ENCODE results near the gene BIN1.
A peak's percentile ranks its signal among the peaks of the same experiment; 100 is the strongest.

BIN1 gene

GRCh38 chr2:127076924-127077323 lies 30.0 kb downstream of the BIN1 start:
- DNase-seq (ENCODE audit: low read depth in 2 of 2): no peak

GRCh38 chr2:127076290-127076689 lies 30.7 kb downstream of the BIN1 start:
- DNase-seq (ENCODE audit: low read depth in 2 of 2): no peak

GRCh38 chr2:127075821-127076220 lies 31.1 kb downstream of the BIN1 start:
- DNase-seq (ENCODE audit: low read depth in 2 of 2): no peak

- DNase-seq (ENCODE audit: low read depth in 2 of 2): no peak
Observed at GRCh38 chr2:127074936-127075335, 32.0 kb downstream of the BIN1 start.

- DNase-seq (ENCODE audit: low read depth in 2 of 2): no peak
Observed at GRCh38 chr2:127074358-127074757, 32.6 kb downstream of the BIN1 start.

GRCh38 chr2:127072970-127073369 lies 34.0 kb downstream of the BIN1 start:
- no peak for DNase-seq (ENCODE audit: low read depth in 2 of 2)

GRCh38 chr2:127072396-127072795 lies 34.6 kb downstream of the BIN1 start:
- no peak for DNase-seq (ENCODE audit: low read depth in 2 of 2)

GRCh38 chr2:127071901-127072328 lies 35.0 kb downstream of the BIN1 start:
- no peak for DNase-seq (ENCODE audit: low read depth in 2 of 2)

GRCh38 chr2:127070221-127070620 lies 36.7 kb downstream of the BIN1 start:
- no peak for DNase-seq (ENCODE audit: low read depth in 2 of 2)

GRCh38 chr2:127069536-127069935 lies 37.4 kb downstream of the BIN1 start:
- DNase-seq (ENCODE audit: low read depth in 2 of 2): no peak

GRCh38 chr2:127069003-127069402 lies 38.0 kb downstream of the BIN1 start:
- DNase-seq (ENCODE audit: low read depth in 2 of 2): no peak

- no peak for DNase-seq (ENCODE audit: low read depth in 2 of 2)
Observed at GRCh38 chr2:127068351-127068741, 38.6 kb downstream of the BIN1 start.

GRCh38 chr2:127067620-127068350 lies 39.2 kb downstream of the BIN1 start:
- DNase-seq (ENCODE audit: low read depth in 2 of 2): peak; percentile 54 to 62

GRCh38 chr2:127066942-127067341 lies 40.0 kb downstream of the BIN1 start:
- DNase-seq (ENCODE audit: low read depth in 2 of 2): no peak

- no peak for DNase-seq (ENCODE audit: low read depth in 2 of 2)
Observed at GRCh38 chr2:127065940-127066318, 41.0 kb downstream of the BIN1 start.

GRCh38 chr2:127065299-127065939 lies 41.5 kb downstream of the BIN1 start:
- DNase-seq (ENCODE audit: low read depth in 2 of 2): no peak

- DNase-seq (ENCODE audit: low read depth in 2 of 2): peak; percentile 46 to 55
Observed at GRCh38 chr2:127064642-127065250, 42.2 kb downstream of the BIN1 start.

- DNase-seq (ENCODE audit: low read depth in 2 of 2): no peak
Observed at GRCh38 chr2:127063701-127064590, 43.0 kb downstream of the BIN1 start.

- no peak for DNase-seq (ENCODE audit: low read depth in 2 of 2)
Observed at GRCh38 chr2:127061375-127062273, 45.3 kb downstream of the BIN1 start.

- no peak for DNase-seq (ENCODE audit: low read depth in 2 of 2)
Observed at GRCh38 chr2:127060264-127060945, 46.5 kb downstream of the BIN1 start.
